Measurements from ENCODE around the gene SCFD2.

Gene SCFD2

DNA sequence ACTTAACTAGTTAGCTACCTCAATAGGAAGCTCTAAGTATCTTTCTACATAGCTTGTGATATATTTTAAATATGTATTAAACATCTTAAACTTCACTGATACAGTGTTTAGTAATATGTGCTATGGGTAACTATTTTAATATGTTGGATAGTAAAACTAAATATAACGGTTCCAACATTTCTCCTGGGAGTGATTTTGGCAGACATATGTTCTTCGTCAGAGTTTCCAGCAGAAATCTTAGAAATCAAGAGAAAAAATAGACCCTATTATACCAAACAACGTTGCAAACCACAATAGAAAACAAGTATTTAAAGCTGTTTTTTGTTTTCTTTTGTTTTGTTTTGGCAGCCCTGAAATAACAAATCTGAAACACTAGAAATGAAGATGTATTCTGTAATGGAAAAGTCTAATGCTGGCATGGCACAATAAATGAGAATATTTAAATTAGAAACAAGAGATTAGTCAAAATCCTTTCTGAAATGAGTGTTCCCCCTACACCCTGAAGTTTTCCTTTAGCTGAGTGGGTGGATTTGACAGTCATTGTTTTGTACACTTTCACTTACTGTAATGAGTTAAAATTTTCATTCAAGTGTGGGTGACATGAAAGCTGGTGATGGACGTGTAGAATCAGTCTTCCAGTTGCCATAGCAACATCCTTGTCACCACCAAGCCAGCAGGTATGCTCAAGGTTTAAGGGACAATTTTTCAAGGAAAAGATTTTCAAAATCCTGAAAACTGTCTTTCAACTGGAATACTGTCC lies 233.5 kb downstream of the SCFD2 start:
- no peak for DNase-seq

DNA sequence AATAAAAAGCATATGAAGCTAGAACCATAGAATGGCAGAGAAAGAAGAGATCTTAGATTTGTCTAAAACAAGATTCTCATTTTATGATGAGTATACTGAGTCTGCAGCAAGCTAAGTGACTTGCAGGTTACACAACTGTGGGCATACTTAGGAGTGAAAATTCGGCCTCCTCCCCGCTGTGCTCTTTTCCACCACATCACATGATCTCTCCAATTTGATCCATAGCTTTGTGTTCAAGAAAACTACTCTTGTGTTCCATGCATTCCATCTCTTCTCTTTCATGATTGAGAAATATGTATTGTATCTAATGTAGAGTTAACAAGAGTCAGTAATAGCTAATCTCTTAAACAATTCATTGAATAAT lies 234.3 kb downstream of the SCFD2 start:
- no peak for DNase-seq

DNA sequence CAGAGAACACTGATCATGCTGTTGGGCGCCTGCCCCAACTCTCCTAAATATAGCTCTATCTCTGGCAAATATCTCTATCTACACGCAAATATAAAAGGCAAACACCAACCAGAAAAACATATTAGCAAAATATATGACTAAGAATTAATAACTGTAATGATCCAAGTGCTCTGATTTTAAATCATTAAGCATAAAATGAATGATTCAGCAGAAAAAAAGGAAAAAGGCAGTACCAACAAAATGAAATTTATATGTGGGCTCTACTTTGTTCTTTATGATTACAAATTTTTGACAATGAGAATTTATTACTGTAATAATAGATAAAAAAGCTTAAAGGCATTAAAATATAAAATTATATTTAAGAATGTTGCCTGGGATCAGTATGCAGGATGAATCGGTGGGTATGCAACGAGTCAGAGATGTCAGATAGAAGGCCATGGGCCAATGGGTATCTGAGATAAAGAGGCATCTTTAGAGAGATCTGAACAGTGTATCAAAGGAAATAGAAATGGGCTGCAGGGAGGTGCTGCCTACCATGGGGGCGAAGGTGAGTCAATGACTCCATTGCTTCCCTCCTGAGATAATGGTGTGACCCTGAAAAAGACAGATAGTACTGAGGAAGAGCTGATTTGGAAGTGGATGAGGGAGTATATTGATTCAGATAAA lies 234.8 kb downstream of the SCFD2 start:
- no peak for DNase-seq

DNA sequence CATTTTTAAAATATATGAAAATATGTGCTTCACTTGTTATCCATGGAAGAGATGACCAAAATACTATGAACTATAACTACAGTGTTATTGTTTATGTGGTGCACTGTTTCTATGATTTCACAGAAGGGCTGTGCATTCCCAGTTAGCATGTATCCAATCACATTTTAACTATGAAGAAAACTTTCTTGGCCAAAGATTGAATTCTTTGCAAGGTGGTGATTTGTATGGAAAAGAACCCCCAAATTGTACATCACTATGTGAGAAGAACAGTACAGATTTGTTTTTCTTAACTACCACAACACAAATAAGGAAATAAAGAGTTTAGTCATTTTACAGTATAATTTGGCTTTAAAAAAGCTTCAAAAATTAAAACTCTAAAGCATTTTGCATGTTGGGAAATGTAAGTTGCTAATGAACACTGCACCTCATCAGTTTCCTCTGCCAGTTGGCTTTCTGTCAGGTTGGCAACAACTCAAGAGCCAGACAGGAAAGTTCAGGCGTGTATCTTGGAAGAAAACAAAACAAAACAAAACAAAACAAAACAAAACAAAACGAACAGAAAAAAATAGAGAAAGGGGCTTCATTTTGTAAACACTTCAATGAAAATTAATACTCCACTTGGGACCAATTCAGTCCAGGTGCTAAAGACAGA lies 237.0 kb downstream of the SCFD2 start:
- peak in 1 of 2 experiments; percentile 1 for DNase-seq

DNA sequence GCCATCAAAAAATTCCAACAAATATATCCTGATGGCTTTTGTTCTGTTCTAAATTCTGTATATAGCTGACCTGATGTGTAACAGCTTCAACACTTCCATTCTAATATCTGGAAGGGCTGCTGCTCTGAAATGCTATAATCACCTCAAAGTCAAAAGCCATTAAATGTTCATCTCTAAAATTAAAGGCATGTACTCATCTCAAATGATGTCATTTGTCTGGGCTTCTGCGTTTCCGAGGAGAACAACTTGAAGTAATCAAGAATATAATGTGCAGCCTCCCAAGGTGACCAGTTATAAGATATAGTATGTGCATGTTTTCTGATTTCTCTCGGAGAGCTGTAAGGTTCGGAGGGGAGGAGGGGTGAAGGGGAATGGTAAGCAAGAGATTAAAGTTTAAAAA lies 237.6 kb downstream of the SCFD2 start:
- DNase-seq: no peak

DNA sequence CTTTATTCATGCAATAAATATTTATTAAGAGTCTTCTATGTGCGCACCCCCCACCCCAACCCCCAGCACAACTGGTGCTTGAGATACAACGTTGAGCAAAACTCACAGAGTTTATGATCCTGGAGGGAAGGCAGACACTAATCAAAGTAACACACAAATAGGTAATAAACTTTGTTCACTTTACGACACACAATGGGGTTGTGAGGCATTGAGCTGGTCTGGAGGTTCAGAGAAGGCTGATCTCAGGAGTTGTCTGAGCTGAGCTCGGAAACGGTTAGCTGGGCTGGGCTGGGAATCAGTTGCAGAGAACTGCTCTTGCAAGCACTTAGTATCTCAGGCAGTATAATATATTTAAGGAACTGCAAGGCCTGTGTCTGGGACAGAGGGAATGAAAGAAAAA lies 238.5 kb downstream of the SCFD2 start:
- DNase-seq: no peak

DNA sequence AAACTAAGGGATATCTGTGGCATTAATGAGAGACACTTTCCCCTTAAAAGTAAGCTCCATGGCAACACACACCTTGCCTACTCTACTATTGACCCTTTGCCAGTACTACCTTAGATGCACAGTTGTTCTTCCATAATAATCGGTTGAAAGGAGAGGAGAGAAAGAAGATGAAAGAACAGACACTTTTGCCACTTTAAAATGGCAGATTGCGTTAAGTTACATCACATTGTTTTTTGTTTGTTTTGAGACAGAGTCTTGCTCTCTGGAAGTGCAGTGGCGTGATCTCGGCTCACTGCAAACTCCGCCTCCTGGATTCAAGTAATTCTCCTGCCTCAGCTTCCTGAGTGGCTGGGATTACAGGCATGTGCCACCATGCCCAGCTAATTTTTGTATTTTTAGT lies 239.8 kb downstream of the SCFD2 start:
- no peak for DNase-seq

DNA sequence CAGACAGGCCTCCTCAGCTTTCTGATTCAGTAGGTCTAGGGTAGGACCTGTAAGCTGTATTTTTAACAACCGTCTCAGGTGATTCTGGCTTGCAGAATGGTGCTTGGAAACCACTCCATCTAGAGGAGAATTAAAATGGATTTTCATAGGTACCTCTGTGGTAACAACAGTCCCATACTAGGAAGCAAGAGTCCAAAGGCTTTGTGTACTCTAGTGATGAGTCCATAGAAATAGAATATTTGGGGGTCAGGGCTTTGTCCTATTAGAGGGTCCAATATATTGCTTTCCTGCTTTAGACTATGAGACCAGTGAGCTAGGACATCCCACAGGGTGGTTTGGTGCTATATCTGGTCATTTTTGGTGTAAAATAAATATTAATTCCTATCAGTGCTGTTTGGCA lies 242.0 kb downstream of the SCFD2 start:
- no peak for DNase-seq

DNA sequence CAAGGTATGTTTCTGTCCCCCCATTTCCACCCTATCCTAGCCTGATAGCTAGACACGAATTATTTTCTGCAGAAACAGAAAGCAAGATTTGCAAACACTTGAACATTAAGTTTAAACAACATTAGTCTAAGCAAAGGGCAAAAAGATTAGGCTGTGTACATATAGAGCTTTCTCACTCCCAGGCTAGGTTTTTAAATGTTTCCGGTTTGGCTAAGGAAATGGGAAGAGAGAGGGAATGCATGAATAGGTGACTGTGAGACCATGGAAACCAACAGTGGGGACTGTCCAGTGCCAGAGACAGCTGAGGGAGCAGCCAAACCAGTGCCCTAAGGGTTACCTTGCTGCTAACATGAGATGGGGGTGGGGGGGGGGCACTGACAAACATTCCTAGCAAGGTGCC lies 242.7 kb downstream of the SCFD2 start:
- no peak for DNase-seq

DNA sequence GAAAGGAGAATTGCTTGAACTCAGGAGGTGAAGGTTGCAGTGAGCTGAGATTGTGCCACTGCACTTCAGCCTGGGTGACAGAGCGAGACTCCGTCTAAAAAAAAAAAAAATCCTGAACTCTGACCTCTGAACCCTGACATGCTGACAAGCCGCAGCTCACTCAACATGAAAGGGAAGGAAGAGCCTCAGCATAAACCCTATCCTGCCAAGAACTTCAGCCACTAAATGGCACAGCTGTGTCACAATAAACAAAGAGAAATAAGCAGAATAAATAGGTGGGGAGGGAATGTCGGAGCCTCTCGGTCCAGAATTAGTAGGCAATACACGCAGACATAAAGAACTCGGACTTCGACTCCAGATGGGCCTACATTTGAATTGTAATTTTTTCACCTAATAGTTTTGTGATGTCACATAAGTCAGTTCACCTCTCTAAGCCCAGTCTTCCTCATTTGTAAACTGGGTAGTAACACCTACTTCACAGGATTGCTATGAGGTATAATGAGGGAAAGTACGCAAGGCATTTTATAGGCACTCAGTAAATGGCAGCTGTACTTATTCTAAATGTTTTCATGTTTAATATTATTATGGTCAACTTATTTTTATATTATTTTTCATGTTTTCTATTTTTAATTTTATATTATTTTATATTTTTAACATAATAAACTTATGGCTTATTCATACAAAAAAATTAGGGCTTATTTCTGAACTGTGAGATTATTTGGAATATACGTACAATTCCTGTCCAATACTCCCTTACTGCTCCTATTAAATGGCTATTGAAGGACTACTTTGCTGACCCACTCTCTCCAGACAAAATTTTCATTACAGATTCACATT lies 243.4 kb downstream of the SCFD2 start:
- no peak for DNase-seq

DNA sequence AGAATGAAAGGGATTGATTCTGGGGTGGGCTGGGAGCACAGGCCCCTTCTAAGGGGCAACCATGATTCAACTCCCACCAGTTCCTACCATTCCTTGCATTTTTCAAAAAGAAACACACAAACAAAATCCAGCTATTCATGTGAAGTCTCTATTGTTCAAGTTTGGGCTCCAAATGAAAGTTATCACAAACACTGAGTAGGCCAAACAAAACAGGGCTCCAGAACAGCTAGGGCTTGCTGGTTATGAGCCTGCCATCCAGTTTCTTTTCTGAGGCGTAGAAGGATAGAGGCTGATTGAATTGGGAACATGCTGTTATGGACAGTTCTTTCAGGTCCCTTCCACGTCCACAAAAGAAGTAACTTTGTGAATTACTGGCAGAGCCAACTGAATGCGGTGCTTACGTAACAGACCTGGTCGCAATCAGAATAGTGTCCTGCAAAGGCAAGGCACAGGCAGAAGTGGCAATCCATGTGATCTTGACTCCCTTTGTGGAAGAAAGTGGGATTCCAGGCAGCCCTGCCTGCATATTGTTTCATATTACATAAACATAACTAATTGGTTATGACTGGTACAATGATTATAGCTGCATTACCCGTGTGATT lies 244.5 kb downstream of the SCFD2 start:
- DNase-seq: no peak

DNA sequence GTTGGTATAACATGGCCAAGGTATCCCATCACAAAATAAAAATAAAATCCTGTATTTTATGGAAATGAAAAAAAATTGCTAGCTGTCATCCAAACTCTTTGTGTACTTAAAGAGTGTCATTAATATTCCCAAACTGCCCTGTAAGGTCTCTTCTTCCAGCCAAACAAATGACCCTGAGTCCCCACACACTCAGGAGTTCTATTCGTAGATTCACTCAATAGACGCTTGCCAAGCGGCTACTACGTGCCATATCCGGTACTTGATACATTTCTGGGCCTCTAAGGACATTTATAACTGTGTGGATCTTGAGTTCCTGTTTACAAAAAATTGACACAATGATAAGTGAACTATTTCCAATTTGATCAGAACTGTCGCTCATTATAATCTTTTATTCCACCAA lies 245.1 kb downstream of the SCFD2 start:
- DNase-seq: no peak

DNA sequence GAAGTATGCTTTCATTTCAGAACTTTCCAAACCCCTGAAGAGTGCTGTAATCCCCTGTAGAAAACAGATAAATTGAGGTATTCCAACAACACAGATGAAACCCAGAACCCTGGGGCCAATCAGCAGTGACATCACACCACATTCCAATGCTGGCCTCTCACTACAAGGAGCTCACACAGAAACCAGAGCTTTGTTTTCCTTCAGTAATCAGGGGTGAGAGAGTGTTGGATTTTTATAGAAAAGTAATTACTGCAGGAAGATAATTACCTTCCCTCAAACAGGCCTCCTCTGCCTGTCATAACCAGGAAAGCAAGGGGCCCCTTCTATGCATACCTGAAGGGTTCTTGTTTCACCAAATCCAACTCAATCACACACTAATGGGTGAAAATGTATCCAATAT lies 246.2 kb downstream of the SCFD2 start:
- DNase-seq: no peak

DNA sequence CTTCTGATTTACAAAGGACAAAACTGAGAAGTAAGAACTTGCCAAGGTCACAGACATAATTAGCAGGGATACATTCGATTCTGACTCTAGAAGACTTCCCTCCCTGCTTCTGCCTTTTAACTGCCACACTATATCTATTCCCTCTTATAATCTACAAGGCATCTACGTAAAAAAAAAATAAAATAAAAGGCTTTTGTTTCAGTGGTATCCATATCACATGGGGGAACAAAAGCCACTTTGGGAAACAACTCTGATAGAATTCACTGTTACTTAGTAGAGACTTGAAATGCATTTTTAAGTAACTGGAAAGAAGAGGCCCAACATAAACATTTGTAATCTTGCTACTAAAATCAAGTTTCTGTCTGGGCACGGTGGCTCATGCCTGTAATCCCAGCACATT lies 247.2 kb downstream of the SCFD2 start:
- DNase-seq: no peak

DNA sequence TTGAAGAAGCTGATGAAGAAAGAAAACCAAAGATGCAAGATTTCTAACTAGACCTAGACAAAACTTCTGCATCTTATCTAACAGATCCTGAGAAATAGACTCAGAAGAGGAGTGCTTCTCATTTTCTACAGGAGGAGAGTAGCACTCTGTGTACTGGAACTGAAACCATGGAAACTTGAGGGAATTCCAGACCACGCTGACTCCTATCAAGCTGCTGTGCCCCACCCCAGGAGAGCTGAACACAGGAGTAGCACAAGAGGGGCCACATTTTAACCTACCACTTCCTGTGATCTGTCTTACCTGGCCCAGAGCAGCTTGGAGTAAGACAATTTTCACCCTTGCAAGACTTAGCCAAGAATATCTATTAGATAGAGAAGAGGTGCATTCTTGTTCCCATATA lies 248.9 kb downstream of the SCFD2 start:
- DNase-seq: no peak

DNA sequence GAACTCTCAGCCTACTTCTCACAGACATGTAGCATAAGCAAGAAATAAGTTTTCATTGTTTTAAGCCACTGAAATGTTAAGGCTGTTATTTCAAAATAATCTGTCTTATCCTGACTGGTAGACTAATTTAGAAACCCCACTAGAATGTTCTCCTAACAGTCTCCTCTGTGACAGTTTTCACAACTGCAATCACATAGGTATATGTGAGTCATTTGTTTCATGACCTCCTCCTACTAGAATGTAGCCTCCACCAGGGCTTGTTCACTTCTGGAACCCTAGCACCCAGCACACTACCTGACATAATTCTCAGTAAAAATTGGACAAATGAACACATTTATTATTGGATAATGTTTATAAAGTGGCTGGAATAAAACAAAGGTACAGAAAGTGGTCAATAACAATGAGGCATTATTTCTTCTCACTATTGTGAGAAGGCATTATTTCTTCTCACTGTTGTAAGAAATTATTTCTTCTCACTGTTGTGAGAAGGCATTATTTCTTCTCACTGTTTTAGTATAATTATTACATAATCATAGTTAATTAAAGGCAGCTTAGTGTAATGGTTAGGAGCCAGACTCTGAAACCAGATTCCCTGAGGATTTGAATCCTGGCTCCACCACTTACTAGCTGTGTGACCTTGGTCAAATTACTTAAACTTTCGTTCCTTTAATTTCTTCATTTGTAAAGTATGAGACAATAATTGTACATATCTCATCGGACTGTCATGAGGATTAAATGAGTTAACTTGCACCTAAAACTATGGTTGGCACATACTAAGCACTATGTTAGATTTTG lies 252.2 kb downstream of the SCFD2 start:
- no peak for DNase-seq

DNA sequence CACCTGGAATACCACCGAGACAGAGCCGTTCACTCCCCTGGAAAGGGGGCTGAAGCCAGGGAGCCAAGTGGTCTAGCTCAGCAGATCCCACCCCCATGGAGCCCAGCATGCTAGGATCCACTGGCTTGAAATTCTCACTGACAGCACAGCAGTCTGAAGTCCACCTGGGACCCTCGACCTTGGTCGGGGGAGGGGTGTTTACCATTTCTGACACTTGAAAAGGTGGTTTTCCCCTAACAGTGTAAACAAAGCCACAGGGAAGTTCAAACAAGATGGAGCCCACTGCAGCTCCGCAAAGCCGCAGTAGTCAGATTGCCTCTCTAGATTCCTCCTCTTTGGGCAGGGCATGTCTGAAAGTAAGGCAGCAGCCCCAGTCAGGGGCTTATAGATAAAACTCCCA lies 260.5 kb downstream of the SCFD2 start:
- no peak for DNase-seq

DNA sequence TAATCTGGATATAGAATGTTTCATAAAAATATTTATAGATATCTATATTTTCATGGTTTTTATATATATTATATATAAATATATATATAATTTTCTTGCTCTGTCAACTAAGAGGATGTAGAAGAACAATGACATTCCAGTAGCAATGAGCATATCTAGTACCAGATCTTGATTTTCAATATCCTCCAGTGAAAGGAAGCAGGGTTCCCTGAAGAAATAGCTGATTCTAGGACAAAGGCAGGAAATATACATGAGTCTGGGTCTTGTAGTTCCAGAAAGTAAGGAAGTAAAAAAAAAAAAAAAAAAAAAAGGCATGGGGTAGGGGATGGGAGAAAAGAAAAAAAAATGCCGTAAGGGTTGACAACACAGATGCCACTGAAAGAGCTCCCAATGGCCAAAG lies 262.4 kb downstream of the SCFD2 start:
- no peak for DNase-seq

DNA sequence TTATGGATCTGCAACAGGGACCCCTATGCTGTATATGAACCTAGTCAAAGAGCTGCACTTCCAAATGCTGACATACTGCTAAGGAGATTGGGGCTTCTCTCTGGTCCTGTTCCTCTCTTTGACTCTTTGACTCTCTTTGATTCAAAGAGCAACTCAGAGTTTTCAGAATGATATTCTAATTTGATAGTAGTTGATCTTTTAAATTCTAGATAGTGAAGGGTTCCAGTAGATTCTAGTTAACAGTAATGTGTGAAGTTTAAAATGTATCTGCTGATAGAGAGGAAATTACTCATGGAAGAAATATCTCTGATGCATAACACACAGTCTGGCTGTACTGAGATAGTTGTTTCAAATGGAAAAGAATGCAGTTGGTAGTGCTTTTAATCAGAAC lies 264.7 kb downstream of the SCFD2 start:
- DNase-seq: no peak

DNA sequence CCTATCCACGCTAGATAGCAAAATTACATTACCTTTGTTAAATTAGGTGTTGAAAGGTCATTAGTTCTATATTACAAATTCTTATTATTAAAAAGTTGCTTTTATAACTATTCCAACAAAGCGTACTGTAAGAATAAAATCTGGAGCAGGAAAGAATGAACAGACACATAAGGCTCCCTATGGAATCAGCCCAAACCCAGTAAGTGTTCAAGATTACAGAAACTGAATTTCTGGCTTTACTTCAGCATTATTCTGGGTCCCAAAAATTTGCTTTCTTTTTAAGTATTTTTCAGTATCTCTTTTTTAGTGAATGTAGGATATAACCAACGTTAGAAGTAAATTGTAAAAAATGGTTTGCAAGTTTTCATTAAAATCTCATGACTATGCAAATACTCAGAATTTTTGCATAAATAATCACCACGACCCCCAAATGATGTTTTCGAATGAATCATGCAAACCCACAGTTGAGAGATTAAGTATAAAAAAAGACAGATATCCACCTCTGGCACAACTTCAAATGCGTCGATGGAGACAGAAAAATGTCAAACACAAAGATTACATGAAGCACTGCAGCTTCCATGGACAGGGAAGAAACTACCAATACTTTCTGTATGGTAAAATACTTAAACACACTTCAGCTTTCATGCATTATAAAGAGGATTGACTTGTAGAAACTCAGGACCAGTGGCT lies 265.2 kb downstream of the SCFD2 start:
- no peak for DNase-seq

DNA sequence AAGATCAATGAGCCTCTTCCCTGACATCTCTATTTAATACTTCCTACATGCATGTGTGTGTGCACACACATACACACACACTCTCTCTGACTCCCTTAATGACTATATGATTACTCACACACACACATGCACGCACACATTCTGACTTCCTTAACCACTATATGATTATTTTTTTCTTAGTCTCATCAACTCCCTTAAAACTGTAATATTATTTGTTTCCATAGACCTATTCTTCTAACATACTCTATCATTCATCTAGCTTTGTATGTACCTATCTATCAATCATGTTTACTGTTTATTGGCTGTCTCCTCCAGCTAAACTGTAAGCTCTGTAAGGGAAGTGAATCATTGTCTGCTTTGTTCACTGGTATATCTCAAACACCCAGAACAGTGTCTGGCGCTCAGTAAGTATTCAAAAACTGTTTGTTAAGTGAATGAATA lies 267.2 kb downstream of the SCFD2 start:
- DNase-seq: no peak

DNA sequence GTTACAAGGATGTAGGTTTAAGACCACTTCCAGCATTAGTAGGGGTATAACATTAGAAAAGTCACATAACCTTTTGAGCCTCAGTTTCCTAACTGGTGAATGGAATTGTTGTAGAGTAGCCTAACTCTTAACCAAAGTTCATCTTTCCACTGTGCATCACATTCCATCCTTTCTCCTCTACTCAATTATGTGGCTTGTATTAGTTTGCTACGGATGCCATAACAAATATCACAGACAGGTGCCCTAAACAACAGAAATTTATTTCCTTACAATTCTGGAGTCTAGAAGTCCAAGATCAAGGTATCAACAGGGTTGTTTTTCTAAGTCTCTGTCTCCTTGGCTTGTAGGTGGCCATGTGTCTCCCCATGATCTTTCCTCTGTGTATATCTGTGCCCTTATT lies 271.8 kb downstream of the SCFD2 start:
- DNase-seq: no peak
